ENCODE measurements around the gene CCL19. TPM values are rescaled to one million over a fixed set of nuclear protein-coding genes. Genes with fewer than 3 reads are reported as not detected.

The CCL19 gene
- total RNA-seq, 4 donors from 2014 or later: 1.2 TPM; not detected in 3

GRCh38 chr9:34716711-34717110, 25.6 kb upstream of the CCL19 start:
- Histone ChIP-seq H3K27ac (no peak overlapping the region), H3K9me3 (no peaks in the 10 kb centered on the region), H3K27me3 (no peaks in the 10 kb centered on the region), H3K4me1 (peaks cover 0 to 9% (median 0%) of the 10 kb centered on the region in 3 donors), H3K4me3 (no peak overlapping the region), H3K36me3 (no peaks in the 10 kb centered on the region)
- ATAC-seq: no peak
- 70% methylated on average over 2 of the region's 4 CpGs; no CpG with 5 or more reads in 1 of the 2 donors for WGBS, 2 donors (ENCODE audit: low coverage in 1 of 2)
- TF ChIP-seq CTCF (IDR thresholded peaks at IDR 0.05) (no peak), POLR2AphosphoS5 (IDR thresholded peaks at IDR 0.05) (no peak), POLR2A (IDR thresholded peaks at IDR 0.05) (no peak)

GRCh38 chr9:34715639-34716215, 24.7 kb upstream of the CCL19 start:
- 89% methylated on average over 4 of the region's 7 CpGs; no CpG with 5 or more reads in 1 of the 2 donors for WGBS, 2 donors (ENCODE audit: low coverage in 1 of 2)
- ATAC-seq: no peak

DNA sequence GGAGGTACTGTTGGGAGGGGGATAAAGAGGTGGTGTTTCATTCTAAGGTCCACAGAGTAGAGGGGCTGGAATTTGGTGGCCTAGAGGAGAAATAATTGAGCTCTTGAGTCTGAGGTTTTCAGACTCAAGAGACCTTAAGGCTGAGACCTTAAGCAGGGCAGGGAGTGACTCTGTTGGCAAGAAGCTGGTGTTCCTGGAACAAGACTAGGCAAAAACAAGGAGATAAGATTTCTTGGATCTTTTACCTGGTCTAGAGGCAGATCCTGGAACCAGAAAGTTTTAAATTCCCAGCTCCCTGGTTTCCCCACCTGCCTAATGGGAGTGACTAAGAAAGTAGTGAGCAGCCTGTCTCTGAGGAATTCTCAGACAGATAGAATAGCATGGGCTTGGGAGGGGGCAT, 22.9 kb upstream of the CCL19 start:
- no peak overlapping the region for H3K4me3 ChIP-seq
- no peaks in the 10 kb centered on the region for H3K27me3 ChIP-seq
- no peak overlapping the region for H3K27ac ChIP-seq
- H3K36me3 ChIP-seq: no peaks in the 10 kb centered on the region
- no peaks in the 10 kb centered on the region for H3K9me3 ChIP-seq
- peaks cover 0 to 18% (median 0%) of the 10 kb centered on the region in 3 donors for H3K4me1 ChIP-seq
- ATAC-seq: no peak
- TF ChIP-seq EP300 (IDR thresholded peaks at IDR 0.05): no peak
- TF ChIP-seq POLR2AphosphoS5 (IDR thresholded peaks at IDR 0.05): no peak
- TF ChIP-seq POLR2A (IDR thresholded peaks at IDR 0.05): no peak
- TF ChIP-seq CTCF (IDR thresholded peaks at IDR 0.05): no peak

More at GRCh38 chr9:34715639-34716215, 24.7 kb upstream of the CCL19 start:
- no peak overlapping the region for H3K27ac ChIP-seq
- H3K4me3 ChIP-seq: no peak overlapping the region
- TF ChIP-seq EP300 (IDR thresholded peaks at IDR 0.05) (no peak), POLR2A (IDR thresholded peaks at IDR 0.05) (no peak), POLR2AphosphoS5 (IDR thresholded peaks at IDR 0.05) (no peak), CTCF (IDR thresholded peaks at IDR 0.05) (no peak)
- no peaks in the 10 kb centered on the region for H3K9me3 ChIP-seq
- H3K36me3 ChIP-seq: no peaks in the 10 kb centered on the region
- H3K27me3 ChIP-seq: no peaks in the 10 kb centered on the region
- H3K4me1 ChIP-seq: peaks cover 0 to 9% (median 0%) of the 10 kb centered on the region in 3 donors

- WGBS, 2 donors (ENCODE audit: low coverage in 1 of 2): 64 to 89% methylated on average over 1 of the region's 1 CpG
- ATAC-seq: no peak
- Histone ChIP-seq H3K27me3 (no peaks in the 10 kb centered on the region), H3K4me1 (peaks cover 0 to 9% (median 0%) of the 10 kb centered on the region in 3 donors), H3K4me3 (no peak overlapping the region), H3K9me3 (no peaks in the 10 kb centered on the region), H3K36me3 (no peaks in the 10 kb centered on the region), H3K27ac (no peak overlapping the region)
- TF ChIP-seq EP300 (IDR thresholded peaks at IDR 0.05): no peak
- no peak for TF ChIP-seq POLR2A (IDR thresholded peaks at IDR 0.05)
- no peak for TF ChIP-seq POLR2AphosphoS5 (IDR thresholded peaks at IDR 0.05)
- TF ChIP-seq CTCF (IDR thresholded peaks at IDR 0.05): no peak
Observed at GRCh38 chr9:34712140-34712539, 21.1 kb upstream of the CCL19 start.

DNA sequence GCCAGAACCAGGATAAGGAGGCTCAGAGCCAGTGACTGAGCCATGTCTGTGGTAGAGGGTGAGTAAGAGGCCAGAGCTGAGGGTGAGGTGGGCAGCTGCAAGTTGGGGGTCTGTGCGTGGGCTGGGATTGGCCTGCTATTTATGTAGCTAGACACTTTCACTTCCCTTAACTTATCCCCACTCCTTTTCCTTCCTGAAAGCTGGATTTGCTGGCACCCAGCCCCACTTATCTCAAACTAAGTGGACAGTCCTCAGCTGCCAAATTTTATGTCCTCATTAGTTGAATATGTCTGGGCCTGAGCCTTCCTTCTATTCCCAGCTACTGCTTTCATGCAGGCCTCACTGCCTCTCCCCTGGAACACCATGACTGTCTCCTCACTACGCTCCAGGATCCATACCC, 18.9 kb upstream of the CCL19 start, which contains the start of gene CCL21:
TSS of gene CCL21 (minus strand) at position 114 of the 400 bp plus-strand sequence. CDS start at position 44, 70 bp downstream.
- peaks cover 0 to 9% (median 0%) of the 10 kb centered on the region in 3 donors for H3K4me1 ChIP-seq
- no peaks in the 10 kb centered on the region for H3K9me3 ChIP-seq
- TF ChIP-seq CTCF (IDR thresholded peaks at IDR 0.05) (no peak), POLR2AphosphoS5 (IDR thresholded peaks at IDR 0.05) (no peak), EP300 (IDR thresholded peaks at IDR 0.05) (no peak), POLR2A (IDR thresholded peaks at IDR 0.05) (no peak)
- no peak within 1 kb of the TSS for H3K4me3 ChIP-seq
- H3K27ac ChIP-seq: no peak within 1 kb of the TSS
- ATAC-seq: no peak
- no peaks in the 10 kb centered on the region for H3K27me3 ChIP-seq
- H3K36me3 ChIP-seq: no peaks in the 10 kb centered on the region
- 31 to 33% methylated on average over 1 to 2 of the region's 2 CpGs for WGBS, 2 donors (ENCODE audit: low coverage in 1 of 2)

Data from gastroesophageal sphincter (tissue), 4 donors.